KMS-11 (cell line): ENCODE data around the gene THOP1.

Experiments used
- H2AFZ ChIP-seq: fragments of 200-600 bp; sonication (generic); 2 replicates; pipeline ENCODE4 v1.6.1; 2016; ENCODE audit warnings: antibody characterized with exemption, mixed run types, low read depth
- H3K27ac ChIP-seq: fragments of 200-600 bp; sonication (generic); 2 replicates; pipeline ENCODE4 v1.6.1; 2016; ENCODE audit warnings: mild to moderate bottlenecking, mixed run types
- H3K27me3 ChIP-seq: fragments of 200-600 bp; sonication (generic); 2 replicates; pipeline ENCODE4 v1.6.1; 2017; ENCODE audit warnings: mild to moderate bottlenecking, low read depth, mixed run types, moderate library complexity; ENCODE audit not compliant: insufficient read depth
- H3K36me3 ChIP-seq: fragments of 200-600 bp; sonication (generic); 2 replicates; pipeline ENCODE4 v1.6.1; 2017; ENCODE audit warnings: mild to moderate bottlenecking, mixed run types; ENCODE audit not compliant: insufficient read depth
- H3K4me1 ChIP-seq: fragments of 200-600 bp; sonication (generic); 2 replicates; pipeline ENCODE4 v1.6.1; 2016; ENCODE audit warnings: mild to moderate bottlenecking, low read depth, mixed run types; ENCODE audit not compliant: poor library complexity, severe bottlenecking
- H3K4me2 ChIP-seq: fragments of 200-600 bp; sonication (generic); 2 replicates; pipeline ENCODE4 v1.7.0; 2016; ENCODE audit warnings: mild to moderate bottlenecking, mixed run types
- H3K4me3 ChIP-seq: fragments of 200-600 bp; sonication (generic); IDR thresholded peaks from 2 replicates; pipeline ENCODE4 v1.6.1; 2017; ENCODE audit warnings: low read depth, low read length, mixed read lengths; ENCODE audit not compliant: insufficient read depth
- H3K79me2 ChIP-seq: fragments of 200-600 bp; sonication (generic); 2 replicates; pipeline ENCODE4 v1.6.1; 2016; ENCODE audit warnings: low read depth, mixed run types; ENCODE audit not compliant: insufficient read depth
- H3K9ac ChIP-seq: fragments of 200-600 bp; sonication (generic); 2 replicates; pipeline ENCODE4 v1.6.1; 2016; ENCODE audit warnings: mild to moderate bottlenecking, mixed run types
- H4K20me1 ChIP-seq: fragments of 200-600 bp; sonication (generic); 2 replicates; pipeline ENCODE4 v1.6.1; 2016; ENCODE audit warnings: mild to moderate bottlenecking, mixed run types; ENCODE audit not compliant: insufficient read depth
- CTCF ChIP-seq: fragments of 200-600 bp; sonication (generic); conservative IDR thresholded peaks from 2 replicates; pipeline ENCODE4 v1.6.1; 2017; ENCODE audit warnings: low read depth, mild to moderate bottlenecking, antibody characterized with exemption, low read length, moderate library complexity, mixed read lengths

THOP1 gene

DNA sequence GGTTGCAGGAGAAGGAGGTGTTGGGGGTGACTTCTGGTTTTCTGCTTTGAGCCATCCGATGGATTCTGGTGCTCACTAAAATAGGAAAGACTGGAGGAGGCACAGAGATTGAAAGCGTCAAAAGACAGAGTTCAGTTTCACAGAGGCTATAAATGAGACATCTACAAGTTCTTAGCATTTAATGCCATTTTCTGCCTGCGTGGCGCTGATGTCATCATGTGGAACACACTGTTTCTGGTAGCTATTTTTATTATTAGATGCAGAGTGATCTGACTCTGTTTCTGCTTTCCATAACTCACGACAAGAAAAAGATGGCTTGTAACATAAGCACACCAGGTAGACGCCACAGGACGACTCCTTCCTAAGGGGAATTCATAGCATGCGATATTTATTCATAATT is 42.2 kb upstream of the THOP1 start:
- no peak overlapping the region for H3K4me3 ChIP-seq
- no peak overlapping the region for H2AFZ ChIP-seq
- H3K4me1 ChIP-seq, result peaks cover 5% of the 10 kb centered on the region
- H3K4me2 ChIP-seq, result no peak overlapping the region
- no peak overlapping the region for H3K9ac ChIP-seq
- no peaks in the 10 kb centered on the region for H3K36me3 ChIP-seq
- no peak overlapping the region for H3K27ac ChIP-seq
- no peak for TF ChIP-seq CTCF
- no peaks in the 10 kb centered on the region for H3K79me2 ChIP-seq
- no peaks in the 10 kb centered on the region for H4K20me1 ChIP-seq
- H3K27me3 ChIP-seq, result peaks cover 16% of the 10 kb centered on the region; the same call in 1 of the 2 replicates

DNA sequence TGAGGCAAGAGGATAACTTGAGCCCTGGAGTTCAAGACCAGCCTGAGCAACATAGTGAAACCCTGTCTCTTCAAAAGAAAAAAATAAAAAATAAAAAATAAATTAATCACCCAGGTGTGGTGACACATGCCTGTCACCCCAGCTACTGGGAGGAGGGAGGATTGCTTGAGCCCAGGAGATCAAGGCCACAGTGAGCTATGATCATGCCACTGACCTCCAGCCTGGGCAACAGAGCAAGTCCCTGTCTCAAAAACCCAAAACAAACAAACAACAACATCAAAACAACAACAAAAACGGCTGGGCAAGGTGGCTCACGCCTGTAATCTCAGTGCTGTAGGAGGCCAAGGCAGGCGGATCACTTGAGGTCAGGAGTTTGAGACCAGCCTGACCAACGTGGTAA is 41.2 kb upstream of the THOP1 start:
- Histone ChIP-seq H3K9ac (no peak overlapping the region), H2AFZ (no peak overlapping the region), H3K27ac (no peak overlapping the region), H3K4me2 (no peak overlapping the region), H3K4me1 (peaks cover 11% of the 10 kb centered on the region), H3K27me3 (peaks cover 16% of the 10 kb centered on the region; the same call in 1 of the 2 replicates), H4K20me1 (no peaks in the 10 kb centered on the region), H3K79me2 (no peaks in the 10 kb centered on the region), H3K36me3 (no peaks in the 10 kb centered on the region), H3K4me3 (no peak overlapping the region)
- no peak for TF ChIP-seq CTCF

DNA sequence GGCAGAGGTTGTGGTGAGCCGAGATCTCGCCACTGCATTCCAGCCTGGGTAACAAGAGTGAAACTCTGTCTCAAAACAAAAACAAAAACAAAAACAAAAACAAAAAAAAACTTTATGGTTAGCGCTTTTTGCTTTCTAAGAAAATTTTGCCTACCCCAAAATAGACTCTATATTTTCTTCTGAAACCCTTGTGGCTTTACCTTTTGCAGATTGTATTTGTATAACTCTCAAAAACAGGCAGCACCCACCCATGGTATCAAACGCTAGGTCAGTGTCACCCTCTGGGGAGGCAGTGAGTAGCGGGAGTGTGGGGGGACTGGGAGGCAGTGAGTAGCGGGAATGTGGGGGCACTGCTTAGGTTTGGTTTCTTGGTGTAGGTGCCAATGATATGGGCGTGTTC is 38.0 kb upstream of the THOP1 start:
- H3K27me3 ChIP-seq, result peaks cover 12% of the 10 kb centered on the region; the same call in 1 of the 2 replicates
- H3K4me1 ChIP-seq, result peaks cover 14% of the 10 kb centered on the region

GRCh38 chr19:2750808-2751437 is 34.4 kb upstream of the THOP1 start:
- Histone ChIP-seq H3K36me3 (no peaks in the 10 kb centered on the region), H3K4me1 (peaks cover 14% of the 10 kb centered on the region), H3K79me2 (no peaks in the 10 kb centered on the region), H2AFZ (no peak overlapping the region), H3K9ac (no peak overlapping the region), H3K4me3 (no peak overlapping the region), H3K27ac (no peak overlapping the region), H3K4me2 (no peak overlapping the region), H4K20me1 (no peaks in the 10 kb centered on the region), H3K27me3 (no peaks in the 10 kb centered on the region)
- no peak for TF ChIP-seq CTCF

More for the DNA sequence above, 38.0 kb upstream of the THOP1 start:
- Histone ChIP-seq H3K4me3 (no peak overlapping the region), H3K27ac (no peak overlapping the region), H4K20me1 (no peaks in the 10 kb centered on the region), H3K79me2 (no peaks in the 10 kb centered on the region), H2AFZ (no peak overlapping the region), H3K36me3 (no peaks in the 10 kb centered on the region), H3K4me2 (no peak overlapping the region), H3K9ac (no peak overlapping the region)
- TF ChIP-seq CTCF, result no peak
